ENCODE data around the gene POLR3H. TPM values are rescaled to one million over a fixed set of nuclear protein-coding genes. Genes with fewer than 3 reads are reported as not detected.

POLR3H gene
- total and polyA plus RNA-seq, 2 of the 4 experiments (the other 2 are of a cell fraction) = 37.8 to 67.8 TPM

GRCh38 chr22:41485033-41485432 is 59.2 kb downstream of the POLR3H start:
- Histone ChIP-seq H2BK20ac (ENCODE audit: low read depth, low read length) (no peak overlapping the region), H2BK5ac (ENCODE audit: low read depth, low read length, poor library complexity, severe bottlenecking) (no peak overlapping the region), H3K36me3 (ENCODE audit: control insufficient read depth, insufficient read depth, low read length) (no peaks in the 10 kb centered on the region; the same call in 1 of the 2 replicates), H3K9ac (ENCODE audit: low read depth, low read length) (no peak overlapping the region), H4K91ac (ENCODE audit: insufficient read depth, low read depth, low read length) (no peak overlapping the region), H3K14ac (replicated peaks; ENCODE audit: low read depth, low read length) (no peak overlapping the region), H3K9me3 (ENCODE audit: control insufficient read depth, insufficient read depth, low read length) (no peaks in the 10 kb centered on the region), H4K5ac (ENCODE audit: low read depth, low read length) (no peak overlapping the region), H3K4me3 (ENCODE audit: insufficient read depth, low read depth, low read length) (no peak overlapping the region), H2AK5ac (ENCODE audit: low read depth, low read length) (no peak overlapping the region), H4K20me1 (ENCODE audit: insufficient read depth, low read length) (peaks cover 70% of the 10 kb centered on the region), H3K27ac (ENCODE audit: insufficient read depth, low read length) (no peak overlapping the region), H3K27me3 (ENCODE audit: control insufficient read depth, insufficient read depth, low read length) (no peaks in the 10 kb centered on the region), H2AFZ (replicated peaks; ENCODE audit: low read length, poor library complexity) (no peak overlapping the region), H3K56ac (ENCODE audit: extremely low read depth, insufficient read depth, low read length) (no peak overlapping the region), H3K4me2 (ENCODE audit: low read depth, low read length) (no peak overlapping the region), H3K9me1 (ENCODE audit: insufficient read depth, low read length) (peaks cover 23% of the 10 kb centered on the region), H3K23ac (ENCODE audit: low read depth, low read length) (no peak overlapping the region), H2BK120ac (ENCODE audit: low read depth, low read length) (no peak overlapping the region), H3K4me1 (ENCODE audit: control insufficient read depth, insufficient read depth, low read length) (peaks cover 29% of the 10 kb centered on the region), H3K4ac (ENCODE audit: low read depth, low read length) (no peak overlapping the region), H2AK9ac (replicated peaks; ENCODE audit: low read depth, low read length, poor library complexity) (no peak overlapping the region), H4K8ac (ENCODE audit: low read depth in 2 of 2, low read length in 2 of 2) (no peak overlapping the region), H3K79me1 (ENCODE audit: low read depth in 1 of 2, low read length in 2 of 2) (peaks cover 28 to 86% of the 10 kb centered on the region in 2 experiments), H2BK15ac (ENCODE audit: low read depth, low read length) (no peak overlapping the region), H3K18ac (ENCODE audit: low read depth, low read length) (no peak overlapping the region)
- POLR2A ChIA-PET (ENCODE audit: unreplicated experiment) = no interaction called here
- 91% methylated on average over 4 of the region's 7 CpGs; no CpG with 5 or more reads in 1 of the 2 experiments for WGBS, 2 experiments (ENCODE audit: extremely low coverage in 2 of 2, insufficient read length in 1 of 2)
- no peak for TF ChIP-seq USF2 (IDR thresholded peaks at IDR 0.05; ENCODE audit: low read depth, low read length)
- no peak for TF ChIP-seq MAFK (IDR thresholded peaks at IDR 0.05; ENCODE audit: low read depth, low read length)
- TF ChIP-seq BHLHE40 (IDR thresholded peaks at IDR 0.05; ENCODE audit: low read depth, low read length) = no peak
- TF ChIP-seq CHD1 (IDR thresholded peaks at IDR 0.05; ENCODE audit: low read depth, low read length) = no peak
- TF ChIP-seq NFE2L2 (IDR thresholded peaks at IDR 0.05; ENCODE audit: low read depth, low read length) = no peak
- no peak for TF ChIP-seq ELK1 (IDR thresholded peaks at IDR 0.05; ENCODE audit: borderline replicate concordance, low read depth, low read length)
- TF ChIP-seq CTCF (conservative IDR thresholded peaks at IDR 0.05; ENCODE audit: low read depth, low read length) = no peak
- TF ChIP-seq POLR2A (IDR thresholded peaks at IDR 0.05; ENCODE audit: low read depth, low read length) = no peak
- no peak for TF ChIP-seq RFX5 (IDR thresholded peaks at IDR 0.05; ENCODE audit: low read depth, low read length)
- TF ChIP-seq RCOR1 (IDR thresholded peaks at IDR 0.05; ENCODE audit: insufficient replicate concordance, low read length) = no peak
- TF ChIP-seq RAD21 (IDR thresholded peaks at IDR 0.05; ENCODE audit: low read length) = no peak
- TF ChIP-seq FOS (IDR thresholded peaks at IDR 0.05; ENCODE audit: low read depth, low read length) = no peak
- TF ChIP-seq MXI1 (IDR thresholded peaks at IDR 0.05; ENCODE audit: borderline replicate concordance, low read depth, low read length) = no peak
- TF ChIP-seq MAZ (IDR thresholded peaks at IDR 0.05; ENCODE audit: borderline replicate concordance, low read depth, low read length) = no peak
- TF ChIP-seq CEBPB (IDR thresholded peaks at IDR 0.05; ENCODE audit: low read depth, low read length) = no peak
- no peak for TF ChIP-seq SMC3 (IDR thresholded peaks at IDR 0.05; ENCODE audit: low read depth, low read length)
- no TSS peak for BruUV-seq (replicated peaks)
- in situ Hi-C loops (cut with MboI; ENCODE audit: low sequenced_read_pairs) (no loop called here), dilution Hi-C loops (cut with HindIII; ENCODE audit: low sequenced_read_pairs, unreplicated experiment) (no loop called here), intact Hi-C loops (cut with micrococcal nuclease) (no loop called here)
- DNase-seq (no peak), ATAC-seq (ENCODE audit: low read depth) (no peak)
- CTCF ChIA-PET = no interaction called here
